GM21381 (cell line): ENCODE results near the gene ITSN1.
"Not testable (repeated sequence)": the region's sequence is repeated elsewhere in the genome, so short reads cannot be mapped to it uniquely, and the experiment has no call there.

Experiments used
- ATAC-seq: cut with Tn5 transposase; IDR thresholded peaks from one replicate; pipeline ENCODE4 v1.9.1; 2021; ENCODE audit warnings: mild to moderate bottlenecking, moderate library complexity; ENCODE audit not compliant: unreplicated experiment

Gene ITSN1

DNA sequence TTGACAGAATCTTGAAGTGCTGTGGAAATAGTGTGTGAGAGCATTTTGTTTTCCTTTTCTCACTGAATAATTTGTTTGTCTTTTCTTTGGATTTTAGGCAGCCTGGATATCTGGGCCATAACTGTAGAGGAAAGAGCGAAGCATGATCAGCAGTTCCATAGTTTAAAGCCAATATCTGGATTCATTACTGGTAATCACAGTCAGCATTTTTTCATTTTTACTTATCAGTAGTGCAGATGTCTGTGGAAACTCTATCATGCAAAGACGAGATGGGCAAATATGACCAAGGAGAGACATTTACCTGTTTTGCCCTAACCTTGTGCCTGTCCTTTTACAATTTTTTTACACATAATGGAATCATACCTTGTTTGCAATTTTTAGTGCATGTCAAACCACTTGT, 78.8 kb downstream of the ITSN1 start:
- no peak for ATAC-seq

DNA sequence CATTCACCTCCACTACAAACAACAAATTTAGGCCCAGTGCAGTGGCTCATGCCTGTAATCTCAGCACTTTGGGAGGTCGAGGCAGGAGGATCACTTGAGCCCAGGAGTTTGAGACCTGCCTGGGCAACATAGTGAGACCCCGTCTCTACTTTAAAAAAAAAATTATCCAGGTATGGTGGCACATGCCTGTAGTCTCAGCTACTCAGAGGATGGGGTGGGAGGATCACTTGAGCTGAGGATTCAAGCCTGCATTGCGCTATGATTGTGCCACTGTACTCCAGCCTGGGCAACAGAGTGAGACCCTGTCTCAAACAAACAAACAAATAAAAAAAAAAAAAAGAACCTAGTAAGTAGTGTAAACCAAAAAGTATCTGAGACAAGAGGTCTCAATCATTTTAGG, 86.8 kb downstream of the ITSN1 start:
- ATAC-seq: not testable (repeated sequence)

DNA sequence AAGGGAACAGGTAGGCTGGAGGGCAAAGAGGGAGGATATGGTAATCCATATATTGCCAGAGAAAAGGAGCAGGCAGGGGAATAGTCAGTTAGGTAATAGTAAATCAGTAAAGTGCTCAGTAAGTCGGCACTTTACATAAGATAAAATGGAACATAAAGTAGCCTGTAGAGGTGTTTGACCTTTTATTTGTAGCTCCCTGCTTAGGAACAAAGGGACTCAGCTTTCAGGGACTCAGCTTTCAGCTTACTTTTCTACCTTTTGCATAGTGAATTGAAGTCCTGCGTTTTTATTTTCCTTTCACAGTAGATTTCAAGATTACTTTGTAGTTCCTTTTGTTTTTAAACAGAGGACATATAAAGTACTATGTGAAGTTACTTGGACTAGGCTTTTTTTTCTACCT, 87.3 kb downstream of the ITSN1 start:
- ATAC-seq: no peak

DNA sequence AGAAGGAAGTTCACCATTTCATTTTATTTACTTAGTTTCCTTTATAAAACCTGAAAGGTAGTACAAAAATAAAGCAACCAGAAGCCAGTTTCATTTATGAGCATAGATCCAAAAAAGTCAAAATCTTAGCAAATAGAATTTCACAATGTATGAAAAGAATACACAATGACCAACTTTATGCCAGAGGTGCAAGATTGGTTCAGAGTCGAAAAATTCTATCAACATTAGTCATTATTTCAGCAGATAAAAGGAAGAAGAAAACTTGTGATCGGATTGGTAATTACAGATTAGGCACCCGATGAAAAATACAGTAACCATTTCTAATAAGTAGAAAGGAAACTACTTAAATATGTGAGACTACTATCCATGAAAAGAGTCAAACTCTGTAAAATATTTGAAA, 89.1 kb downstream of the ITSN1 start:
- no peak for ATAC-seq

DNA sequence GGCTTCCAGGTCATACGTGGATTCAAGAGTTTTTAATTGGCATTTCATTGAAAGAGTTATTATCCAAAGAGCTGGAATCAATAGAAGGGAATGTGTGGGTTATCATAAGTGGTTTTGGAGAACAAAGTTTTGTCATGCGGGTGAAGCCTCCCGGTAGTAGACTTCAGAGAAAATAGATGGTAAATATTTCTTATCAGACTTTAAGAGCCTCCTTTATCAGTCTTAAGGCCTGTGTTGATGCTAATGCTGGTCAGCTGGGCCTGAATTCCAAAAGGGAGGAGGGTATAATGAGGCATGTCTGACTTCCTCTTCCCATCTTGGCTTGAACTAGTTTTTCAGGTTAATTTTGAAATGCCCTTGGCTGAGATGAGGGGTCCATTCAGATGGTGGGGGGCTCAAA, 89.7 kb downstream of the ITSN1 start:
- ATAC-seq: no peak

DNA sequence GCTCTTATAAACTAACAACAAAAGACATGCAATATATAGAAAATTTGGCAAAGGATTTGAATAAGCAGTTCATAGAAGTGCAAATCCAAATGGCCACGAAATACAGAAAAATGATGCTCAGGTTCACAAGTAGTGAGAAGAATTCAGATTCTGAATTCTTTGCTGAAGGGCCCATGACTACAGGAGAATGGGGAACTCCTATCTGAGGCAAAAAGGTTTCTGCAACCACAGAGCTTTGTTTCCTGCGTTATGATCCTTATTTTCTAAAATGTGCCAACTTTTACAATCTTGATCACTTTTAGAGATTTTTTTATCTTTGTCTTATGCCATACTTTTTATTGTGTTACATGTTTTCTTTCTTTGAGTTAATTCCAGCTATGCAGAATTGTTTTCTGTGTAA, 91.3 kb downstream of the ITSN1 start:
- ATAC-seq: no peak

DNA sequence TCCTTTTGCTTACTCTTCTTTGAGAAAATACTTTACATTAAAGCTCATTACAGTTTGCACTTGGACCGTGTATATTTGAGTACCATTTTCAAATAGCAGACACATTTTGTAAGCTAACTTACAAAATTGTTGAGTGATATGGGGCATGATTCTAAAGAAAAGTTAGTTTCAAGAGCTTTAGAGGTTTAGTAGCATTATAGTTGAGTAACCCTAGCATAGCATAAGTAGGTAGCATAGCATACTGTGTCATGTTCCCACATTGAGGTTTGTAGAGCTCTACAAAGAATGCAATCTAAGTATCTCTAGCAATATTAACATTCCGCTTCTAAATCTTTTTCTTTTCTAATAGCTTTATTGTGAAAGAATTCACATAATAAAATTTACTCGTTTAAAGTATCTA, 92.0 kb downstream of the ITSN1 start:
- ATAC-seq: no peak

DNA sequence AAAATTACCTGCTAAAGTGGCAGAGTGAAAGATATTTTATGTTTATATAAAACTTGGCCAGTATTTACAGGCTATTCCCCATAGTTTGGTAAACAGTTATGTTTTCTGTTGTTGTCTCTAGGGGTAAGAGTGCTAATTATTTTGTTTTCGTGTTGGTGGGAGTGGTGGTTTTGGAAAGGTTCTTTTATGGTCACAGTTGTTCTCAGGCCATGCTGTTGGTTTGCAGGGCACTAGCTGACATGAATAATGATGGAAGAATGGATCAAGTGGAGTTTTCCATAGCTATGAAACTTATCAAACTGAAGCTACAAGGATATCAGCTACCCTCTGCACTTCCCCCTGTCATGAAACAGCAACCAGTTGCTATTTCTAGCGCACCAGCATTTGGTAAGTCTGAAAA, 92.5 kb downstream of the ITSN1 start:
- no peak for ATAC-seq

DNA sequence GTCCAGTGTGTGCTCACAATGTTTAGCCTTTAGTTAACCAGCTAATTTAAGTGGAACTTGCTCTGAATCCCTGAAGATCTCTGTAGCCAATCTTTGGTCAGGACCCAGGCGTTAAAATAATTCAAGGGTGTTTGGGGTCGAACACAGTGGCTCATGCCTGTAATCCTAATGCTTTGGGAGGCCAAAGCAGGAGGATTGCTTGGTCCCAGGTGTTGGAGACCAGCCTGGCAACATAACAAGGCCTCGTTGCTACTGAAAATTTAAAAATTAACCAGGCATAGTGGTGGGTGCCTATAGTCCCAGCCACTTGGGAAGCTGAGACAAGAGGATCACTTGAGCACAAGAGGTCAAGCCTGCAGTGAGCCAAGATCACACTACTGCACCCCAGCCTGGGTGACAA, 94.3 kb downstream of the ITSN1 start:
- ATAC-seq: no peak

DNA sequence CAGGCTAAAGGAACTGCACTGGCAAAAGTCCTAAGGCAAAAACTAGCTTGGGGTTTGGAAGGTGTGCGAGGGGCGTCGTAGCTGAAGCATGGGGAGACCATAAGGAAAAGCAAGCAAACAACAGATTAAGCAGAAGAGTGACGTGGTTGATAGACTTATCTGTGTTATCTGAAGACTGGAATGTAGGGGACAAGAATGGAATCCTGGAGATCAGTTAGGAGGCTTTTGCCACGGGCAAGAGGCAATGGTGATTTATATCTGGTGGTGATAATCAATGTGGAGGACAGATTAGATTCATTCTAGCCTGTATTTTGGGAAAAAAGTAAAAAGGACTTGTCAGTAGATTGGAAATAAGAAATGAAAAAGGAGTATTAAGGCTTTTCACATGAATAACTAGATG, 97.4 kb downstream of the ITSN1 start:
- ATAC-seq: no peak

DNA sequence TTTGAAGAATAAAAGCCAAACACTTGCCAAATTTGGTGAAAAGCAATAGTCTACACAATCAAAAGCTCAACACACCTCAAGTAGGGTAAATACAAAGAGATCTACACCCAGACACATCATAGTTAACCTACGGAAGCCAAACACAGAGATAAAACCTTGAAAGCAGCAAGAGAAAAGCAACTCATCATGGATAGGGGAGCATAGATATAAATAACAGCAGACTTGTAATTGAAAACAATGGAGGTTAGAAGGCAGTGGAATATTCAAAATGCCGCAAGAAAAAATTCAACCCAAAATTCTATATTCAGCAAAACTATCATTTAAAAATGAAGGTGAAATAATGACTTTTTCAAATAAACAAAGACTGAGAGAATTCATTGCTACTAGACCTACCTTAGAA, 105.1 kb downstream of the ITSN1 start:
- ATAC-seq: no peak

DNA sequence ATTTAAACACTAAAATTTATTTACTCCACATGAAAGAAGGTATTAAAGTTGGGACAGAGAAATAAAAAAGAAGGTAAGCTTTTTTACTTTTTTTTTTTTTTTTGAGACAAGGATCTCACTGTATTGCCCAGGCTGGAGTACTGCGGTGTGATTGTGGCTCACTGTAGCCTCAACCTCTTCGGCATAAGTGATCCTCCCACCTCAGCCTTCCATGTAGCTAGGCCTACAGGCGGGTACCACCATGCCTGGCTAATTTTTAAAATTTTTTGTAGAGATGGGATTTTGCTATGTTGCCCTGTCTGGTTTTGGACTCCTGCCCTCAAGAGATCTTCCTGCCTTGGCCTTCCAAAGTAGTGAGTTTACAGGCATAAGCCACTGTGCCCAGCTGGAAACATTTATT, 106.6 kb downstream of the ITSN1 start:
- ATAC-seq: no peak

DNA sequence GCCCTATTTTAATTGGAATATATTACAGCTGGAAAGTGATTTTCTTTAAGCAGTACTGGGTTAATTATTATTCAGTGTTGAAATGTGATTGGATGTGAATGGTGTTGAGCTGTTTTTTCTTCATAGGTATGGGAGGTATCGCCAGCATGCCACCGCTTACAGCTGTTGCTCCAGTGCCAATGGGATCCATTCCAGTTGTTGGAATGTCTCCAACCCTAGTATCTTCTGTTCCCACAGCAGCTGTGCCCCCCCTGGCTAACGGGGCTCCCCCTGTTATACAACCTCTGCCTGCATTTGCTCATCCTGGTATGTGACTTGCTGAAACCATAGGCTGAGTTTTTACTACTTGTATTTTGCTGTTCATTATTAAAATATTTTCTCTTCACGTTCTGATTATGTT, 107.7 kb downstream of the ITSN1 start:
- no peak for ATAC-seq

DNA sequence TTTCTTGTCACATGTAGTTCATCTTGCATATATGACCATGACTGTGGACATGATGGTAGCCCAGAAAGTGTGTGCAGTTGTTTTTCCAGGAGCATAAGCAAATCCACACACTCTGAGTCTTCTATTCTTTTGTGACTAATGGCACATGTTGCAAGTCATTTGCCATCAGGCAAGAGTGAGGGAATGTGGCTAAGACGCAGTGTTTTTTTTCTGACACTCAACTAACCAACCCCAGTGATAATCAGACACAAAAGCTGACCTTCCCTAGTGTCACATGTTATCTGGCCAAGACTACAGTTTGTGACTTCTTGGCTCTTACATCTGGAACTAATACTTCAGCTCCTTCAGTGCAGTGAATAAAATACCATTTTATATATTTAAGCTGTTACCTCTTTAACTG, 108.8 kb downstream of the ITSN1 start:
- no peak for ATAC-seq

DNA sequence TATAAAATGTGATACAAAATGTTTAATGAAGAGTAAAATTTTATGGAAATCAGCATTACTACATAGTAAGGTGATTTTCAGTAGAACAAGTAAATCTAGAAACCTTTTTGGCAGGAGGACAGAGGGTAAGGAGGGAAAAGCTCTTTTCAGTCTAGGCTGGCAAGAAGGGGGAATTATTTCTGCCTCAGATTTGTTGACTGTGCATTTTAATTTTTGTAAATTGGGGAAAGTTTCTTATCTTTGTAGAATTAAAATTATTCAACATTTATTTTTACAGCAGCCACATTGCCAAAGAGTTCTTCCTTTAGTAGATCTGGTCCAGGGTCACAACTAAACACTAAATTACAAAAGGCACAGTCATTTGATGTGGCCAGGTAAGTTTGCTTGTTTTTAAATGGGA, 109.2 kb downstream of the ITSN1 start:
- ATAC-seq: no peak

DNA sequence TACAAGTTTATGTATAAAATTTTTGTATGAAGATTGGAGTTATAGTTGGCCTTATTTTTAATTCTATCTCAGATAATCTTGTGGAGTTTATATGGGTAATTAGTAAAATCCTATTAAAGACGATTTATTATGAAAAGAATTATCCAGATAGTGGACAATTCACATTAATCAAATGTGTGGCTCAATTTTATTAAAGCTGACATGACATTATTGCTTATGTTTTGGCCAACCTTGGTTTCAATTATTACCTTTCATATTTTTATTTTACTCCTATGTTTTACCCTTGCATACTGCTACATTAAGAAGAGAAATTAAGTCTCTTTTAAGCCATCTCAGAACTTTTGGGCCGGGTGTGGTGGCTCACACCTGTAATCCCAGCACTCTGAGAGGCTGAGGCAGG, 110.0 kb downstream of the ITSN1 start:
- ATAC-seq: no peak

DNA sequence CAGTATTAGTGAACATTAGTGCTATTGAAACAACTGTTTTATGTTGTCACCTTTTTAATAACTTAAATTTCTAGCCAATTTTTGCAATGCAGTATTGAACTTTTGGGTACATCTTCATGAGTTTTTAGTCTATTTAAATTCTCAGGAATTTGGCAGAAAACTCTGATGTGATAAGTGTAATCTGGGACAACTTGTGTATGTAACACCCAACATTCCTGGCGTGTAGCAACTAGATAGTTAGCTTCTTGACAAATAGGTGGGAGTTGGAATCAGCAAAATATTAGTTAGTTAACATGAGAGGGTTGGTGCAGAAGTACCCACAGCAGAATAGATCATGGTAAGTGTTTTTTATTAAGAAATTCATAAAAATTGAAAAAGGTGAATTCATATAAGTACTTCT, 111.6 kb downstream of the ITSN1 start:
- ATAC-seq: no peak

DNA sequence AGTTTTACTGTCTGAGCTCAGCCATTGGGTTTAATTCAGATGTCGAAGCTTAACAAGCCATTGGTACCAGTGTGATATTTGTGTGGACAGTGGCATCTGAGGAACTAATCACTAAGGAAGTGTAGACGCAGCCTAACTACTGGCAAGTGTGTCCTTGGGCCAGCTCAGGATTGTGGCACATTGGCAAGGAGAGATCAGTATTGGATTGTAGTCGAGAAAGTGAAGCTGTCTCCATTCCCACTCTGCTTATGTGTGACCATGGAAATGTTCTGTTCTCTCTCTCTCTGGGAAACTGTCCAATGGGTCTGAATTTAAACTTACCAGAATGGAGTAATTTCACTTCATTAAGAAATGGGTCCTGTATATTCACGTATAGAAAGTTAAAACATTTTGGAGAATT, 112.2 kb downstream of the ITSN1 start:
- no peak for ATAC-seq

DNA sequence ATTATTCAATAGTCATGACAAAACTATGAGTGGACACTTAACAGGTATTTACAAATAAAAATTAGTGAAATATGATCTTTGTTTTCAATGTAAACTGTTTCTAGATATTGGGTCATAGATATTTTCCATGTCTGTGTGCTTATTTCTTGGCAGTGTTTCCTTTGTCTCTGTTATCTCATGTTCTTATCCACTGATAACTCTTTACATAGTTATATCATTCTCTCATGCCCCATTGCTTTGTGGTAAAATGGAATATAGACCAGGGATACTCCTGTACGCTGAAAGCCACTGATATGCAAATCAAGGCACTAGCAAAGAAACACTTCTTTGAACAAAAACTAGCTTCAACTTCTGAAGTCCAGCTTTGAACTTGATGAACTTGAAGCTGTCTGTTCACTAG, 113.1 kb downstream of the ITSN1 start:
- no peak for ATAC-seq

DNA sequence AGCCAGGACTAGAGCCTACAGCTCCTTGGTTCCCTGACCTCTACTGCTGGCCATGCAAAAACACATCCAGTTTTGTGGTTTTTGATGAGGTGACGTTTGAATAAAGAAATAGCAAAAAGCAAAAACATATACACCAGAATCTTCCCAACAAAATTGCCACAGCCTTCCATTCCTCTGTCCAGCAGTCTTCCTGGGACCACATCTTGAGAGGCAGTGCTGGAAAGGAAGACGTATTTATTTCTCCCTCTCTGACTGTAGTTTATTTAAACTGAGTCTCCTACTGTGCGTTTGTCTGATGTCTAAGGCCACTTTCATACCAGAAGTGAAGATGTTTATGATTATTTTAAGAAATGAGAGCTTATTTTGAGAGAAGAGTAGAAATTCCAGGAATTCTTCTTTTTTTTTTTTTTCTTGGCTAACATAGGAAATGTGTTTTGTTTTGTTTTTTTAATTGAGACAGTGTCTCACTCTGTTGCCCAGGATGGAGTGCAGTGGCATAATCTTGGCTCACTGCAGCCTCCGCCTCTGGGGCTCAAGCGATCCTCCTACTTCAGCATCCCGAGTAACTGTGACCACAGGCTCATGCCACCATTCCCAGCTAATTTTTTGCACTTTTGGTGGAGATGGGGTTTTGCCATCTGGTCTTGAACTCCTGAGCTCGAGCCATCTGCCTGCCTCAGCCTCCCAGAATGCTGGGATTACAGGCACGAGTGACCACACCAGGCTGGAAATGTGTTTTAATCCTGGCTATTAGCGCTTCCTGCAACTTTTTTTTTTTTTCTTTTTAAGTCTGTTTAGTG, 118.5 kb downstream of the ITSN1 start:
- ATAC-seq: no peak

DNA sequence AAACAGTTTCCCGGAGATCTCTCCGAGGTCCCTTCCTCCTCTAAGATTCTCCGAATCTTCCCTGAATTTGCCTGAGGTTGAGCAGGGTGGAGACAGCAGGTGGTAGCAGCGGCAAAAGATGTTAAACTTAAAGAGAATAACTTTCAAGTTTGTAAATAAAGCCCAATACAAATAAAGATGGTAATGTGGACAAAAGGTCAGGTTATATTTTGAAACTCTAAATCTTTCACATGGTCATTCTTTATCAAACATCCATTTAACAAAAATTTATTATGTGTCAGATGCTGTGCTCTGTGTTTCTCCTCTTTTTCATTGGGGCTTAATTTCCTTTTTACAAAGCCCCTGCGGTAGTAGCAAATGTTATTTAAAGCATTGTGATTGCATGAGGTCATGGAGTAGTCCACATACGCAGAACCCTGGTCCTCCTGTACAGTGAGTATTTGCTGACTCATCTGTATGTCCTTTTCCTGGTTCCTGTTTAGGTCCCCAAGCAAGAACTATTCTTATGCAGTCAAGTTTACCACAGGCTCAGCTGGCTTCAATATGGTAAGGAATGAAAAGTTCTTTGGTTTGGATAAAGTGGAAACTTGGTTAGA, 119.2 kb downstream of the ITSN1 start:
- ATAC-seq: no peak

DNA sequence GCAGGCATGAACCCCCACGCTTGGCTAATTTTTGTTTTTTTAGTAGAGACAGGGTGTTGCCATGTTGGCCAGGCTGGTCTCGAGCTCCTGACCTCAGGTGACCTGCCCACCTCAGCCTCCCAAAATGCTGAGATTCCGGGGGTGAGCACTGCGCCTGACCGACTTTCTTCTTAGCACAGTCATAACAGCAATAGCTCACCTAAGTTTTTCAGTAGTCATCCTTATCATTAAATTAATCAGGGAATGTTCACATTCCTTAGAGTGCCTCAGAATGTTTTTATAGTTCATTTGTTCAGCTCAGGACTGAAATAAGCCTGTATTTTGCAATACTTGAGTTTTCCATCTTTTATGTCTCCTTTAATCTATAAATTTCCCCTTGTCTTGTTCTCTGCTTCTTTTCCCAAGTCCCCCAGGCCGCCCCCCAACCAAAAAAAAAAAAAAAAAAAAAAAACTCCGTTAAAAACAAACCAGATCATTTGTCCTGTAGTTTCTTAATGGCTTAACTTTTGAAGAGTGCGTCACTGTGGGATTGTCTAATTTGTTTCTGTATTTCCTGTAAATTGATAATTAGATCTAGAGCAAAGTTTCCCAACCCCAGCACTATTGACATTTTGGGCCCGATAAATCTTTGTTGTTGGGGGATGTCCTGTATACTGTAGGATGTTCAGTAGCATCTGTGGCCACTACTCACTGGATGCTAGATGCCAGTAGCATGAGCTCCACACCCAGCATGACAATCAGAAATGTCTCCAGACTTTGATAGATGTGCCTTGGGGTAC, 120.7 kb downstream of the ITSN1 start:
- ATAC-seq: no peak
